ENCODE data around the gene OR13C5.

GRCh38 chr9:104618104-104618503, 18.9 kb upstream of the OR13C5 start, which contains the start of gene OR13C9:
- TF ChIP-seq POLR2AphosphoS5 (IDR thresholded peaks at IDR 0.05) (no peak), CTCF (IDR thresholded peaks at IDR 0.05) (no peak)
